Cerebellar nuclear complex (tissue), 1 donor: Measurements from ENCODE around the gene GNAL.
A peak's percentile ranks its signal among the peaks of the same experiment; 100 is the strongest.
"Not testable (repeated sequence)": the region's sequence is repeated elsewhere in the genome, so short reads cannot be mapped to it uniquely, and the experiment has no call there.

Experiments used
- DNase-seq, 2 experiments: peaks; one replicate each; lab custom pipeline; 2025; lab: John Stamatoyannopoulos, UW

The GNAL gene

DNA sequence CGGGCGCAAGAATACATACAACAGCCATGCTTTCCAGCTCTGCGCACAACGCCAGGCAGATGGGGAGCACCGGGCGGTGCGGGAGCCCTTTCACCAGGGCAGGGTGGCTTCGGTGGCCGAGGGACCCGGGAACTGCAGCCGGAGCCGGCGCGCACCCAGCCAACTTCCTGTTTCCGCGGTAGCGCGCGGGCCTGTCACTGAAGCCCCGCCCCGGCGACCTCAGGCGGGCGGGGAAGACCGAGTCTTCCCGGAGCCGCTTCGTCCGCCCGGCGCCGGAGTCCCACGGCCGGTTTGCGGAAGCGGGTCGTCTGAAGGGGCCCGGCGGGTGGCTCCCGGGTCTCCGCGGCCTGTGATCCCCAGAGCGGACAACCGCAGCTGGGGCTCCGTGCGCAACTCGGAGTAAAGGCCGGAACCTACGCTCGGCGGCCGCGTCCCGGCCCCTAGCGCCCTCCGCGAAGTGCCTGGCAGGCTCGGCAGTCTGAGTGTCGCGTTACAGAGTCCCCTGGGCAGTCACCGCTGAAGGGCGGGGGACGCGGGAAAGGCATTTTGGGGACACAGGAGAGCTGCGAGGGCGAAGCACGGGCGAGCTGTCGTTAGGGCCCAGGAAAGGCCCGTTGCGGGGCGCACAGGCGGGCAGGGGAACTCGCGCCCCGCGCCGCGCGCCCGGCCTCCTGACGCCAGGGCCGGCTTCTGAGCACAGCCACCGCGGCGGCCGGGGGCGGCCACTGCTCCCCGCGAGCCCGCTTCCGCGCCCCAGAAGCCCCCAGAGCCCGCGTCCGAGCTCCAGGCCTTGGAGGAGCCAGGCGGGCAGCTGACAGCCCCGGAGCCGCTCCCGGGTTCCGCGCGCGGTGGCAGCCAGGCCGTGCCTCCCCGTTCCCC, 219.4 kb downstream of the GNAL start, which contains the start of gene MPPE1:
Gene MPPE1, minus strand, starts transcription at position 136 of the 879 bp plus-strand sequence. CDS start 11,053 bp downstream, outside the sequence.
- DNase-seq = peak in 1 of 2 experiments; percentile 65

DNA sequence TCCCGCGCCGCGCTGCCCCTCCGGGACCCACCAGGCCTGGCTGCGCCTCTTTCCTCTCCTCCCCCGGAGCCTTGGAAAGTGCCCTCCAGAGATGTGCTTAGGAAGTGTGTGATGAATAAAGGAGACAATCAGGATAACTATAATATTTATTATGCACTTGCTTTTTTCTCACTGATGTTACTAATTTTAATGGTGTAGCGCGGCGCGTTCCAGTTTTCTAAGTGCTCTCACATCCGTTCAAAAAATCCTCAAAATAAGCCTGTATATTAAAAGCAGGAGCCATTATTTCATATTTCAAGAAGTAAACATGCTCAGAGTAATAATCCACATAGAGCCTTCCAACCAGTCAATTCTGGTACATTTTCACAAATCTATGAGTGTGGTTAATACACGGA, 220.0 kb downstream of the GNAL start:
- DNase-seq = no peak

DNA sequence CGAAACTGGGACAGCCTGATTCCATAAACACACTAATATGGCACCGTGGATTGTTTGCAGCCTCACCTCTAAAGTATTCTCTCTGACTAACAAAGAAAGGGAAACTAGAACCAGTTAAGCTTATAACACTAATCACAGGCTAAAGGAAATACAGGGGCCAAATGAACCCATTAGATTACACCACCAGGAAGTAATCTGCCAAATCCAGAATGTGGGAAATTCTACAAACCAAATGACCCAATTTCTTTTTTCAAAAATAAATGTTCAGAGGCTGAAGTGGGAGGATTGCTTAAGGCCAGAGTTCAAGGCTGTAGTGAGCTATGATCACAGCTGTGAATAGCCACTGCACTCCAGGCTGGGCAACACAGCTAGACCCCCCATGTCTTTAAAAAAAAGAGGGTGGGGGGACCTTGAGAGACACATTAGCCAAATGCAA, 220.5 kb downstream of the GNAL start:
- DNase-seq = no peak

DNA sequence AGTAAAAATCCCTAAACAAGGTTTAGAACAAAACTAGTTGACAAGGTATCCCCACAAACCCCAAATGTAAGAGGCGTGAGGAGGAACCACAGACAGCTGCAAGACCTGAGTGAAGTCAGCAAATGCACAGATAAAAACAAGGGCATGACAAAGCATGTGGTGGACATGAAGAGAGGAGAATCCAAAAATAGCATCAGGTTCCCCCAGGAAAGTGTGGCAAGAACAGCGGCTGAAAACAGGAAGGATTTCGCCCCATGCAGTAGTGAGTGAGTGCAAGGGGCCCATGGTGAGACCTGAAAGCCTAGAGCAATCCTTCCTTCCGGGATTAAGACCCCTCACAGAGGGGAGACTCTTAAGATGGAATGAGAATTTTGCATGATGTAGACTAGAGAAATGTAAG, 227.8 kb downstream of the GNAL start:
- DNase-seq = not testable (repeated sequence)

DNA sequence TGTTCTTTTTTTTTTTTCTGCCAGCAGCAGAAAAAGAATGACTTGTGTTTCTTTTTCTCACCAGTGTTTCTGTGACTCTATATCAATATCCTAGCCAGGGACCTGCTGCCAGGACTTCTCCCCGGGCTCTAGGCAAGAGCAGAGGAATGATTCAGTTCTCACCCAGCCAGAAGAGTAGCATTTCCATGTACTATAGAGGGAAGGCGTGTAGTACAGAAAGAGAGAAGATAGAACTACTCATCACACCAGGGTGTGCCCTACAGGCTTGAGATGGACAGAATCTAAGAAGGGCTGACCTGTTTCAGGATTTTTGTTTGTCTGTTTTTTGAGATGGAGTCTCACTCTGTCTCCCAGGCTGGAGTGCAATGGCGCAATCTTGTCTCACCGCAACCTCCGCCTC, 230.5 kb downstream of the GNAL start:
- DNase-seq = not testable (repeated sequence)

DNA sequence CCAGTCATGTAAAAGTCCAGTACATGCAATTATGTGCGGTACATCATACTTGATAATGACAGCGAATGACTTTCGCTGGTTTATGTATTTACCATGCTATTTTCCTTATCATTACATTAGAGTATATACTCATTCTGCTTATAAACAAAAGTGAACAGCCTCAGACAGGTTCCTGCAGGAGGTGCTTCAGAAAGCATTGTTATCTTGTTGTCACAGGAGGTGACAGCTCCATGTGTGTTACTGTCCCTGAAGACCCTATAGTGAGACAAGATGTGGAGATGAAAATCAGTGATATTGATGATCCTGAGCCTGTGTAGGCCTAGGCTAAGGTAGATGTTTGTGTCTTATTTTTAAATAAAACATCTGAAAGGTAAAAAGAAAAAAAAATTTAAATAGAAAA, 234.4 kb downstream of the GNAL start:
- no peak for DNase-seq

DNA sequence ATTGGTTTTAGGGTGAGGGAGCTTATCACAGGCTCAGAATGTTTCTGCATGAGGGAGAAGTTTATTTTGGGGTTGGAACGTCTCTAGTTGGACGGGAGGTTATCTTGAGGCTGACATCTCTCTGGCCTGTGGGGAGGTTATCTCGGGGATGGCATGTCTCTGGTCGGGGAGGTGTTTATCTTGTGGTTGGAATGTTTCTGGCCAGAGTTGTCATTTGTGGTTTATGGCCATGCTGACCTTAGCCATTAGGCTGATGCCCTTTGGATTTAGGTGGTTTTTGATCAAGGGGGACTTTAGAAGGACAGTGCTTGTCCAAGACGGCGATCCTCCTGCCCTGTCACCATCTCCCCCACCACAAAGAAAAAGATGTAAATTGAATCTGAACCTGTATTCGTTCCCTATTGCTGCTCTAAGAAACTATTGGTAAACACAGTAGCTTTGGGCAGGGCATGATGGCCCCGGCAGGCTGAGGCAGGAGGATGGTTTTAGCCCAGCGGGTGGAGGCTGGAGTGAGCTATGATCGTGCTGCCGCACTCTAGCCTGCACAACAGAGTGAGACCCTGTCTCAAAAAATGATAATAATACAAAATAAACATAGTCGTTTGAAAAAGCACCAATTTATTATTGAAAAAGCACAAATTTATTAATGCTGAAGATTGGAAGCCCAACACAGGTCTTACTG, 236.9 kb downstream of the GNAL start:
- no peak for DNase-seq

DNA sequence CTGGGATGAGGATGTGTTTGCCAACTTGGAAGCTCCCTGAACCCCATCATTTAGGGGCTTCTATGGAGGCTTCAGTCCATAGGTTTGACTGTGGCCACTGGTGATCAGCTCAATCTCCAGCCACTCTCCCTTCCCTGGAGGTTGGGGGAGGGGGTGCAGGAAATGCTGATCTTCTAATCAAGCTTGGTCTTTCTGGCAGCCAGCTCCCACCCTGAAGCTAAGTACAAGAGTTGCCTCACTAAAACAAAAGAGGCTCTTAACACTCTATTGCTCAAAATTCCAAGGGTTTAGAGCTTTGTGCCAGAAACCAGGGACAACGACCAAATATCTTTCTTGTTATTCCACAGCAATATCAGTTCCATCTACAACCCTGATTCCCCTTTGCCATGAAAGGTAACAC, 238.4 kb downstream of the GNAL start:
- no peak for DNase-seq

DNA sequence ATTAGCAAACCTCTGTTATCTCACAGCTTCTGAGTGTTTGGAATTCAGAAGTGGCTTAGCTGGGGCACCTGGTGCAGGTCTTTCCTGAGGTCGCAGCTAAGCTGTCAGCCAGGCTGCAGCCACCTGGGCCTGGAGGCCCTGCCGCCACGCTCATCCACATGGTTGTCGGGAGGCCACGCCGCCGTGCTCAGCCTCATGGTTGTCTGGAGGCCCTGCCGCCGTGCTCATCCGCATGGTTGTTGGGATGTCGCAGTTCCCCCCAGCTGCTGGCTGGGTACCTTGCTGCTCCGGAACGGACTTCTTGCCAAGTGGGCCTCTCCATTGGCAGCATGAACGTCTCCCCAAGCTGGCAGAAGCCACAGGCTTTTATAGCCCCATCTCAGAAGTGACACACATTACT, 243.3 kb downstream of the GNAL start:
- no peak for DNase-seq
